GM12892 (cell line): ENCODE data around the gene NDUFAB1.

Source experiments
- POLR2A ChIP-seq: IDR thresholded peaks from 2 replicates; pipeline ENCODE4 v1.6.1; 2011; ENCODE audit warnings: low read depth, low read length, control low read depth
- POLR2AphosphoS5 ChIP-seq: IDR thresholded peaks from 2 replicates; pipeline ENCODE4 v1.6.1; 2011; ENCODE audit warnings: low read depth, low read length, control low read depth
- TAF1 ChIP-seq: IDR thresholded peaks from 2 replicates; pipeline ENCODE4 v1.6.1; 2011; ENCODE audit warnings: low read depth, mild to moderate bottlenecking, control low read depth, low read length, borderline replicate concordance

DNA sequence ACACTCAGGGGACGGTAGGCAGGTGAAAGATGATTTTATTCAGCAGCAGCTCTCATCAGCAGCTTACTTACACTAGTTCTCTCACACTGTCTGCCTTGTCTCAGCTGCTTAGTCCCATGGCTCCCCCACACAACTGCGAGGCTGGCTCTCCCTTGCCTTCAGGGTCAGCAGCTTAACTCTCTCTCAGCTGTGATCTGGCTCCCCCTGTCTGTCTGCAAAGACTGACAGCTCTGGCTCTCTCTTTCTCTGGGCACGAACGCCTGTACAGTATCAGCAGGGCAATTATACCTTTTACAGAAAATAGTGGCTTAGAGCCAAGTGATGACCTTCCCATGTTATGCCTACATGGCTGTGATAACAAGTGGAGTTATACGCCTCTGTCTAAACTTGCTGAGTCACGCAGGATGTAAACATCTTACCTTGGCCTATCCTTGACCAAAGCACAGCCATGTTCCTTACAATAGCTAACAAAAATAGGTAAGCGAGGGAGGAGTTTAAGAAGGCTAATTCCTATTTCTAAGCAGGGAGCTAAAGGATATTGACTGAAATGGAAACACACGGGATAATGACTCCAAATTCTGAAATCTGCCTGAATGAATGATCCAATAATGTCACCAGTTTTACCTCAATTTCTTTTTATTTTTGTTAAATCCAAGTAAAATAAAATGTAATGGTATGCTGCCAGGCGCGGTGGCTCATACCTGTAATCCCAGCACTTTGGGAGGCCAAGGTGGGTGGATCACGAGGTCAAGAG is 1.1 kb upstream of the NDUFAB1 start:
- TF ChIP-seq POLR2AphosphoS5 (no peak), TAF1 (no peak), POLR2A (no peak)
